K562 (cell line): ENCODE data around the gene TREM1. TPM values are rescaled to one million over a fixed set of nuclear protein-coding genes. Genes with fewer than 3 reads are reported as not detected.

Source experiments
- ATAC-seq: fragments of 200-7000 bp; cut with Tn5 transposase; 3 replicates; pipeline ENCODE4 v1.9.1; 2020; ENCODE audit warnings: moderate library complexity
- BruUV-seq: library from RNA; stranded (reverse); fragments of 400-500 nt; replicated peaks from 2 replicates; lab custom pipeline; 2021; lab: Mats Ljungman, UMichigan
- CTCF ChIA-PET: fragments of 300-600 bp; formaldehyde crosslinking; extraction: SDS; loops from one replicate; lab custom pipeline; 2021; ENCODE audit warnings: low intra/inter-chr PET ratio; lab: Yijun Ruan, JAX
- POLR2A ChIA-PET: fragments of 300-600, 350-650 bp; sonication (Branson Sonifier 250); formaldehyde crosslinking; extraction: SDS; loops from one replicate; lab custom pipeline; 2021; ENCODE audit warnings: antibody characterized with exemption, inconsistent platforms; lab: Yijun Ruan, JAX
- DNase-seq, 4 experiments: peaks; one replicate each; pipeline versions ENCODE4 v3.0.0 to v3.0.0-alpha.2; 2011 to 2018; ENCODE audit warnings: low spot score in 3 of 4, mixed read lengths in 3 of 4; ENCODE audit errors: extremely low read depth in 1 of 4
- FAIRE-seq: peaks from 2 replicates; lab custom pipeline; 2011; peaks lifted over from hg19 to GRCh38; lab: Jason Lieb, UNC
- H2AFZ ChIP-seq: 2 replicates; pipeline ENCODE4 v1.6.0; 2011; ENCODE audit warnings: low read depth, low read length, control low read depth, inconsistent platforms
- H3K27ac ChIP-seq: fragments of 200-600 bp; 3 replicates; pipeline ENCODE4 v1.8.0; 2011; ENCODE audit warnings: low read depth, mild to moderate bottlenecking, control low read depth, inconsistent platforms, low read length, moderate library complexity, mixed read lengths; ENCODE audit errors: extremely low read depth
- H3K27me3 ChIP-seq, 2 experiments: fragments of 300-600 bp in 1 of 2; 2 replicates in 1 of 2; 3 replicates in 1 of 2; pipeline versions ENCODE4 v1.6.0 to v1.8.0; 2011; ENCODE audit warnings: inconsistent platforms in 2 of 2, low read length in 2 of 2, mild to moderate bottlenecking in 1 of 2, mixed read lengths in 1 of 2, moderate library complexity in 1 of 2; ENCODE audit not compliant: control insufficient read depth in 2 of 2, insufficient read depth in 2 of 2
- H3K36me3 ChIP-seq: fragments of 300-600 bp; 3 replicates; pipeline ENCODE4 v1.8.0; 2011; ENCODE audit warnings: mild to moderate bottlenecking, low read length, inconsistent platforms; ENCODE audit not compliant: control insufficient read depth, insufficient read depth
- H3K4me1 ChIP-seq, 2 experiments: fragments of 200-600 bp in 1 of 2; replicated peaks in 1 of 2; 2 replicates in 1 of 2; 3 replicates in 1 of 2; pipeline versions ENCODE4 v1.5.1 to v1.8.0; 2011; ENCODE audit warnings: inconsistent platforms in 2 of 2, low read length in 2 of 2, mild to moderate bottlenecking in 1 of 2, mixed read lengths in 1 of 2, moderate library complexity in 1 of 2; ENCODE audit not compliant: control insufficient read depth in 2 of 2, insufficient read depth in 2 of 2
- H3K4me2 ChIP-seq: 2 replicates; pipeline ENCODE4 v1.6.1; 2011; ENCODE audit warnings: low read length, control low read depth, inconsistent platforms, mixed read lengths; ENCODE audit not compliant: insufficient read depth
- H3K4me3 ChIP-seq: fragments of 200-600 bp; sonication (generic), shearing (Covaris generic); 2 replicates; pipeline ENCODE4 v1.5.1; 2016; ENCODE audit warnings: control low read depth, inconsistent platforms
- H3K79me2 ChIP-seq: fragments of 200-600 bp; 3 replicates; pipeline ENCODE4 v1.8.0; 2011; ENCODE audit warnings: low read length, inconsistent platforms; ENCODE audit not compliant: control insufficient read depth, insufficient read depth
- H3K9ac ChIP-seq, 2 experiments: 2 replicates each; pipeline versions ENCODE4 v1.6.0 to v1.6.1; 2011; ENCODE audit warnings: low read depth in 2 of 2, low read length in 2 of 2, control low read depth in 1 of 2, inconsistent platforms in 1 of 2, mild to moderate bottlenecking in 1 of 2, mixed read lengths in 1 of 2; ENCODE audit not compliant: insufficient read depth in 1 of 2
- H3K9me1 ChIP-seq: one replicate; pipeline ENCODE4 v1.6.0; 2011; ENCODE audit warnings: inconsistent platforms, mild to moderate bottlenecking, low read length, moderate library complexity; ENCODE audit not compliant: control insufficient read depth, insufficient read depth
- H3K9me3 ChIP-seq: replicated peaks from 2 replicates; pipeline ENCODE4 v1.5.1; 2011; ENCODE audit warnings: low read depth, low read length, inconsistent platforms; ENCODE audit not compliant: control insufficient read depth, insufficient read depth
- H4K20me1 ChIP-seq: replicated peaks from 2 replicates; pipeline ENCODE4 v1.6.1; 2011; ENCODE audit warnings: low read length, inconsistent platforms, mixed read lengths; ENCODE audit not compliant: control insufficient read depth, insufficient read depth
- ARID3A ChIP-seq: IDR thresholded peaks from 2 replicates; pipeline ENCODE4 v1.6.1; 2012; ENCODE audit warnings: low read depth, low read length, improper control_type of control experiment, borderline replicate concordance
- ILK ChIP-seq: fragments of 450-650 bp; IDR thresholded peaks from 2 replicates; pipeline ENCODE4 v1.6.1; 2016; ENCODE audit warnings: missing genetic modification characterization, low read depth, mild to moderate bottlenecking, missing compliant biosample characterization, moderate library complexity, borderline replicate concordance
- IRF2 ChIP-seq: sonication (generic); formaldehyde crosslinking; IDR thresholded peaks from 2 replicates; pipeline ENCODE4 v1.8.1; 2022; ENCODE audit warnings: mild to moderate bottlenecking, missing genetic modification reagents
- MITF ChIP-seq: IDR thresholded peaks from 2 replicates; pipeline ENCODE4 v1.6.1; 2014; ENCODE audit warnings: antibody characterized with exemption
- SIN3A ChIP-seq, 2 experiments: fragments of 150-350 bp in 1 of 2; IDR thresholded peaks; 2 replicates each; pipeline ENCODE4 v1.6.1; 2011 to 2016; ENCODE audit warnings: borderline replicate concordance in 2 of 2, low read depth in 2 of 2, low read length in 2 of 2, mild to moderate bottlenecking in 2 of 2, moderate library complexity in 2 of 2; ENCODE audit not compliant: control insufficient read depth in 1 of 2
- TCF15 ChIP-seq: fragments of 250-450 bp; sonication (Bioruptor Pico); IDR thresholded peaks from 2 replicates; pipeline ENCODE4 v1.8.0; 2022; ENCODE audit warnings: moderate library complexity, mild to moderate bottlenecking, inconsistent platforms
- TFE3 ChIP-seq: fragments of 450-650 bp; formaldehyde crosslinking; IDR thresholded peaks from 2 replicates; pipeline ENCODE4 v1.4.0; 2020; ENCODE audit warnings: mild to moderate bottlenecking, mixed read lengths
- VEZF1 ChIP-seq: fragments of 200-800 bp; sonication (Bioruptor generic); IDR thresholded peaks from 2 replicates; pipeline ENCODE4 v1.6.1; 2017; ENCODE audit warnings: missing genetic modification characterization, missing compliant biosample characterization
- ZBTB33 ChIP-seq: sonication (generic); formaldehyde crosslinking; IDR thresholded peaks from 2 replicates; pipeline ENCODE4 v1.8.1; 2023; ENCODE audit warnings: mild to moderate bottlenecking, missing genetic modification reagents
- ZBTB8A ChIP-seq: fragments of 450-650 bp; IDR thresholded peaks from 2 replicates; pipeline ENCODE4 v1.6.1; 2018; ENCODE audit warnings: mild to moderate bottlenecking, moderate library complexity; ENCODE audit not compliant: partially characterized antibody
- ZNF143 ChIP-seq: sonication (generic); formaldehyde crosslinking; IDR thresholded peaks from 2 replicates; pipeline ENCODE4 v1.9.0; 2022; ENCODE audit warnings: mild to moderate bottlenecking, missing genetic modification reagents
- ZNF239 ChIP-seq: fragments of 250-450 bp; sonication (Bioruptor Pico); IDR thresholded peaks from 2 replicates; pipeline ENCODE4 v1.4.0; 2020; ENCODE audit warnings: mild to moderate bottlenecking
- ZNF785 ChIP-seq: fragments of 250-450 bp; sonication (Bioruptor Pico); IDR thresholded peaks from 2 replicates; pipeline ENCODE4 v1.4.0; 2020; ENCODE audit warnings: mild to moderate bottlenecking
- in situ Hi-C: fragments of 300-500 bp; cut with MboI; formaldehyde crosslinking; loops from 4 replicates; pipeline ENCODE4 v1.15.0; 2018; ENCODE audit warnings: inconsistent platforms, mixed read lengths
- intact Hi-C: fragments of 100-400 bp; cut with micrococcal nuclease; formaldehyde crosslinking; loops from 2 replicates; pipeline ENCODE4 v1.14.2; 2022
- polyA plus RNA-seq, 8 experiments: library from polyadenylated mRNA; depleted of rRNA in 4 of 8; stranded (reverse) in 5 of 8; unstranded in 3 of 8; fragments of >200 nt; fragmentation: Nextera tagmentation in 2 of 8; fragmentation: Illumina TruSeq in 1 of 8; extraction: Ambion mirVana in 2 of 8; extraction: Trizol in 1 of 8; gene quantifications; 2 replicates each; pipeline versions ENCODE4 v1.2.1 to v1.2.3, GENCODE V29; 2011 to 2014; ENCODE audit warnings: inconsistent platforms in 1 of 8, missing spikeins in 1 of 8
- total RNA-seq, 7 experiments: library from RNA; depleted of rRNA in 6 of 7; stranded (reverse); fragments of >200 nt in 6 of 7; fragmentation: Illumina TruSeq in 2 of 7; extraction: Trizol in 2 of 7; gene quantifications; 2 replicates each; pipeline versions ENCODE4 v1.2.1 to v1.2.3, GENCODE V29; 2011 to 2021; ENCODE audit warnings: low replicate concordance in 1 of 7

TREM1 gene
- total and polyA plus RNA-seq, 9 of the 15 experiments (the other 6 are each of a cell fraction or from before 2014, with no cell fraction given) = not detected

GRCh38 chr6:41255110-41255509 lies 31.4 kb downstream of the TREM1 start:
- POLR2A ChIA-PET = interaction anchor here (1.8 kb wide), 1 partner anchor 12 kb away, joined by 4 read pairs; no protein-coding TSS in a partner anchor
- TF ChIP-seq VEZF1 (CRISPR knock-in tag) (no peak), ZNF143 (no peak), TFE3 (CRISPR knock-in tag) (no peak), IRF2 (CRISPR knock-in tag) (no peak), ZNF239 (CRISPR knock-in tag) (no peak), ZBTB8A (no peak), ZNF785 (CRISPR knock-in tag) (no peak), TCF15 (CRISPR knock-in tag) (no peak), MITF (no peak), ZBTB33 (CRISPR knock-in tag) (no peak), ARID3A (no peak), SIN3A (IDR thresholded peaks at IDR 0.05; ENCODE audit: borderline replicate concordance in 2 of 2, control insufficient read depth in 1 of 2, low read depth in 2 of 2, low read length in 2 of 2) (no peak), ILK (tag) (no peak)

More at GRCh38 chr6:41255110-41255509, 31.4 kb downstream of the TREM1 start:
- BruUV-seq = no TSS peak
- Histone ChIP-seq H3K27me3 (peaks cover 3 to 9% of the 10 kb centered on the region in 2 experiments; a peak in 1 of 5 replicates), H3K4me2 (no peak overlapping the region), H3K4me3 (no peak overlapping the region), H2AFZ (no peak overlapping the region), H4K20me1 (no peaks in the 10 kb centered on the region), H3K9me3 (no peaks in the 10 kb centered on the region), H3K4me1 (no peaks in the 10 kb centered on the region), H3K36me3 (no peaks in the 10 kb centered on the region), H3K79me2 (no peaks in the 10 kb centered on the region), H3K9ac (no peak overlapping the region), H3K9me1 (no peaks in the 10 kb centered on the region), H3K27ac (no peak overlapping the region)
- no peak for DNase-seq
- no peak for FAIRE-seq
- ATAC-seq = no peak
- CTCF ChIA-PET = no interaction called here
- in situ Hi-C loops (no loop called here), intact Hi-C loops (no loop called here)
